Heart left ventricle (tissue), 16 donors: ENCODE results near the gene OR2AE1. TPM values are rescaled to one million over a fixed set of nuclear protein-coding genes. Genes with fewer than 3 reads are reported as not detected.
"Not testable (repeated sequence)": the region's sequence is repeated elsewhere in the genome, so short reads cannot be mapped to it uniquely, and the experiment has no call there.

Experiments used
- ATAC-seq, 4 donors: fragments of 200-7000 bp; cut with Tn5 transposase; one replicate each; pipeline ENCODE4 v1.9.1; 2020 to 2022; ENCODE audit warnings: moderate library complexity in 4 of 4, mild to moderate bottlenecking in 3 of 4, moderate number of reproducible peaks in 1 of 4
- DNase-seq, 5 donors: peaks; one replicate each; pipeline ENCODE4 v3.0.0-alpha.2; 2020
- H3K27ac ChIP-seq, 12 donors: fragments of 200-600 bp; sonication (generic) in 4 of 12; one replicate each; pipeline versions ENCODE4 v1.5.0 to v1.8.0; 2016 to 2022; ENCODE audit warnings: mild to moderate bottlenecking in 2 of 12
- H3K27me3 ChIP-seq, 9 donors: fragments of 200-600 bp; sonication (generic) in 2 of 9; one replicate each; pipeline versions ENCODE4 v1.5.1 to v1.8.0; 2016 to 2022; ENCODE audit warnings: mild to moderate bottlenecking in 3 of 9
- H3K36me3 ChIP-seq, 9 donors: fragments of 200-600 bp; sonication (generic) in 2 of 9; one replicate each; pipeline versions ENCODE4 v1.5.0 to v1.8.0; 2018 to 2022; ENCODE audit warnings: mild to moderate bottlenecking in 2 of 9
- H3K4me1 ChIP-seq, 12 donors: fragments of 200-600 bp; sonication (generic) in 4 of 12; one replicate each; pipeline versions ENCODE4 v1.5.0 to v1.8.0; 2016 to 2022; ENCODE audit warnings: mild to moderate bottlenecking in 3 of 12
- H3K4me3 ChIP-seq, 12 donors: fragments of 200-600 bp; sonication (generic) in 4 of 12; one replicate each; pipeline versions ENCODE4 v1.5.0 to v1.8.0; 2017 to 2022; ENCODE audit warnings: mild to moderate bottlenecking in 9 of 12, moderate library complexity in 4 of 12
- H3K9me3 ChIP-seq, 12 donors: fragments of 200-600 bp; sonication (generic) in 4 of 12; one replicate each; pipeline versions ENCODE4 v1.5.0 to v1.8.0; 2016 to 2022; ENCODE audit warnings: mild to moderate bottlenecking in 1 of 12
- CTCF ChIP-seq, 12 donors: fragments of 200-600 bp; sonication (generic) in 4 of 12; IDR thresholded peaks; one replicate each; pipeline versions ENCODE4 v1.5.0 to v1.8.0; 2018 to 2022; ENCODE audit warnings: antibody characterized with exemption in 12 of 12, mild to moderate bottlenecking in 5 of 12
- POLR2A ChIP-seq, 2 donors: fragments of 450-650 bp; IDR thresholded peaks; one replicate each; pipeline ENCODE4 v1.6.1; 2017; ENCODE audit warnings: antibody characterized with exemption in 2 of 2, mild to moderate bottlenecking in 2 of 2, moderate library complexity in 2 of 2
- WGBS, 4 donors: extraction: QIAGEN DNeasy Blood & Tissue Kit in 2 of 4; methylation state at CpG; one replicate each; pipeline versions ENCODE4 v1.1.5 to v1.1.7; 2013 to 2018; 5-methylcytosine and 5-hydroxymethylcytosine counted together
- intact Hi-C, 10 donors: fragments of 100-400 bp; cut with DNase I; formaldehyde crosslinking; loops; one replicate each; pipeline versions ENCODE4 v1.11.1 to v1.14.2; 2022
- polyA plus RNA-seq, 2 donors: library from polyadenylated mRNA; stranded (reverse); fragments of 200-250 nt; gene quantifications; one replicate each; pipeline ENCODE4 v1.2.3, GENCODE V29; 2013
- total RNA-seq, 9 donors: library from RNA; depleted of rRNA in 2 of 9; stranded (reverse); fragments of >200 nt in 2 of 9; fragmentation: NEBNext Ultra II Directional in 3 of 9; extraction: Animal tissue kit (Norgen Biotek cat#: 25700) in 3 of 9; gene quantifications; one replicate each; pipeline versions ENCODE4 v1.1.0 to v1.2.4, GENCODE V29; 2016 to 2023
- donor health status: ischemic (EF 13 %, LVEDD 7.1; RV severe dilation, severe dysfunction).
- donor health status: healthy with polysubstance abuse.
- donor health status: DM: no; HTN: yes; CAD: no.
- donor health status: DM: no; HTN: no; CAD: no.
- donor health status: ischemic (EF 25% LVEDD 6.9; RV normal size, moderate dysfunction).
- donor health status: ischemic (EF 25% LVEDD 5.7; RV mildly dilated, moderate dysfunction).
- donor health status: healthy.
- donor health status: DM: yes; HTN: yes; CAD: no.
- donor health status: ischemic (EF 35%, LVEDD 5.7; RV mildly dilated, moderate dysfunction).
- donor health status: nonischemic (EF 11% LVEDD 7.7; RV severe dilation, severe dysfunction).
- donor health status: DM: yes; HTN: yes; CAD: no.
- donor health status: PGD.
- donor health status: ischemic (EF 29% LVEDD 5.4; RV normal size, mild dysfunction).
- donor health status: nonischemic (EF 23%, LVEDD 6.1; RV moderate dilation, normal function).

Gene OR2AE1
- total and polyA plus RNA-seq, 11 donors, result not detected

DNA sequence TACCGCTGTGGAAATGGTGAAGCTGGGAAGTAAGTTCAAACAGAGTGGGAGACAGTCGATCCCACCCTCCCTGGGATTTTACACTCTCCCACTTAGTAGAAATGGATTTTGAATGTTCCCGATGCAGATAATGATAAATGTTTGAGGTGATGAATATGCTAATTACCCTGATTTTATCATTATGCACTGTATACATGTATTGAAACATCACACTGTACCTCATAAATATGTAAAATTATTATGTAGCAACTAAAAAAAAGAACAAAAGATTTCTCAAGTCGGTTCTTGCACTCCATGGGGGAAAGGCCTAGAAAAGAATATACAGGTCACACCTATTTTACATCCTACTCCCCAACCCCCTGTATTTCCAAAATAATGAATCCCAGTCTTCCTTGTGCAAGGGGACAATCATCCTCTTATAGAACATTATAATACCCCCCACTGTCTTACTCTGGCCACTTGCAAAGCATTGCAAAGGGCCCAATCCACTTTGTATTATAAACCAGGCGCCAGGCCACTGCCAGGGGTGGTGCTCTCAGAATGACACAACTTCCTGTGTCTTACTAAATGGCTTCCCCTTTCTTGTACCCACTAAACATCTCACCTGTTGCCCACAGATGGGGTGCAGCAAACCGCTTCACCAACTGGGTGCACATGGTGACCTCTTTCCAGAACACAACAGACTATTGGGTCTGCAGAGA is 20.6 kb upstream of the OR2AE1 start:
- intact Hi-C loops, result no loop called here
- Histone ChIP-seq H3K27me3 (no peaks in the 10 kb centered on the region), H3K9me3 (no peaks in the 10 kb centered on the region), H3K4me1 (peaks cover 0 to 13% (median 0%) of the 10 kb centered on the region in 12 donors), H3K36me3 (peaks cover 0 to 47% (median 36%) of the 10 kb centered on the region in 9 donors), H3K4me3 (no peak overlapping the region), H3K27ac (no peak overlapping the region)
- 91 to 94% (median 92%) methylated on average over 6 of the region's 6 CpGs for WGBS, 4 donors
- TF ChIP-seq POLR2A (IDR thresholded peaks at IDR 0.05) (no peak), CTCF (IDR thresholded peaks at IDR 0.05) (no peak)
- no peak for ATAC-seq
- no peak for DNase-seq

DNA sequence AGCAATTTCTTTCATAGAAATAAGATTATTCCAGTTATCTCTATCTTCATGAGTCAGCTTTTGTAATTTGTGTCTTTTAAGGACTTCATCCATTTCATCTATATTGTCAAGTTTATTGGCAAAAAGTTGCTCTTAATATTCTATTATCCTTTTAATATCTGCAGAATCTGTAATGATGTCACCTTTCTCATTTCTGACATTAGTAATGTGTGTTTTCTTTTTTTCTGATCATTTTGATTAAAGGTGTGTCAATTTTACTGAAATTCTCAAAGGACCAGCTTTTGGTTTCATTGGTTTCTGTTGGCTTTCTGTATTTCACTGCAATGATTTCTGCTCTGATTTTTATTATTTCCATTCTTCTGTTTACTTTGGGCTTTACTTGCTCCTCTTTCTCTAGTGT is 17.9 kb upstream of the OR2AE1 start:
- TF ChIP-seq POLR2A (IDR thresholded peaks at IDR 0.05) (no peak), CTCF (IDR thresholded peaks at IDR 0.05) (no peak)
- no peak overlapping the region for H3K27ac ChIP-seq
- H3K36me3 ChIP-seq, result peaks cover 0 to 47% (median 31%) of the 10 kb centered on the region in 9 donors
- intact Hi-C loops, result no loop called here
- peaks cover 0 to 4% (median 0%) of the 10 kb centered on the region in 12 donors for H3K4me1 ChIP-seq
- DNase-seq, result no peak
- no peak for ATAC-seq
- no peaks in the 10 kb centered on the region for H3K9me3 ChIP-seq
- no peak overlapping the region for H3K4me3 ChIP-seq
- H3K27me3 ChIP-seq, result no peaks in the 10 kb centered on the region

DNA sequence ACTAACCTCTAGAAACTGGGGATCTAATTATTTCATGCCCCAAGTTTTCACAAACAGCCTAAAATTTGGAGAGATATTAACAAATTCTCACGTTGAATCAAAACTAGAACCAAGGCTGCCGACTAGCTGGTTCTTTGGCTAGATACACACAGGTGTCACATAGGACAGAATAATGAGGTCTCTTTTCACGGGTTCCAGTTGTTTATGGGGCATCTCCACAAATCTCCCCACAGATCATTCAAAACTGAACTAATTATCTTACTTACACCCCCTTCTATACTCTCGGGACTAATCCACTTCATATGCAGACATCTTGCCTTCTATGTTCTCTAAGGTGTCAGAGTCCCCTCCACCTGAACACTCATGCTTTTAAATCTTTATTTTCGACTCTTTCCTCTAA is 16.4 kb upstream of the OR2AE1 start:
- Histone ChIP-seq H3K36me3 (peaks cover 0 to 40% (median 31%) of the 10 kb centered on the region in 9 donors), H3K4me3 (no peak overlapping the region), H3K27ac (no peak overlapping the region), H3K4me1 (no peaks in the 10 kb centered on the region), H3K9me3 (no peaks in the 10 kb centered on the region), H3K27me3 (no peaks in the 10 kb centered on the region)
- intact Hi-C loops, result no loop called here
- ATAC-seq, result no peak
- TF ChIP-seq POLR2A (IDR thresholded peaks at IDR 0.05) (no peak), CTCF (IDR thresholded peaks at IDR 0.05) (no peak)
- WGBS, 4 donors, result 75 to 92% (median 85%) methylated on average over 5 of the region's 5 CpGs
- no peak for DNase-seq

- H3K9me3 ChIP-seq, intact Hi-C loops, H3K4me3 ChIP-seq, ATAC-seq, H3K4me1 ChIP-seq, DNase-seq, H3K27ac ChIP-seq, H3K27me3 ChIP-seq: not testable (repeated sequence)
- 93 to 98% (median 97%) methylated on average over 2 of the region's 2 CpGs for WGBS, 4 donors
- H3K36me3 ChIP-seq, result peaks cover 0 to 36% (median 28%) of the 10 kb centered on the region in 9 donors
Observed at GRCh38 chr7:99890348-99890747, 13.5 kb upstream of the OR2AE1 start.

GRCh38 chr7:99888366-99888765 is 11.5 kb upstream of the OR2AE1 start:
- WGBS, 4 donors, result 85 to 98% (median 88%) methylated on average over 6 to 28 of the region's 29 CpGs
- H3K27ac ChIP-seq, H3K4me3 ChIP-seq, ATAC-seq, H3K27me3 ChIP-seq, DNase-seq, H3K4me1 ChIP-seq: not testable (repeated sequence)
- intact Hi-C loops, result loop anchor here in 1 of 10 donors (10.0 kb wide), 1 partner anchor 604 kb away; no protein-coding TSS in a partner anchor
- peaks cover 0 to 17% (median 0%) of the 10 kb centered on the region in 12 donors for H3K9me3 ChIP-seq
- H3K36me3 ChIP-seq, result peaks cover 0 to 36% (median 28%) of the 10 kb centered on the region in 9 donors
